ENCODE data around the gene DENND4C. TPM values are rescaled to one million over a fixed set of nuclear protein-coding genes. Genes with fewer than 3 reads are reported as not detected.
"Not testable (repeated sequence)": the region's sequence is repeated elsewhere in the genome, so short reads cannot be mapped to it uniquely, and the experiment has no call there.

DENND4C gene
- total RNA-seq, 4 donors from 2014 or later, result 101 to 143 (median 110) TPM

DNA sequence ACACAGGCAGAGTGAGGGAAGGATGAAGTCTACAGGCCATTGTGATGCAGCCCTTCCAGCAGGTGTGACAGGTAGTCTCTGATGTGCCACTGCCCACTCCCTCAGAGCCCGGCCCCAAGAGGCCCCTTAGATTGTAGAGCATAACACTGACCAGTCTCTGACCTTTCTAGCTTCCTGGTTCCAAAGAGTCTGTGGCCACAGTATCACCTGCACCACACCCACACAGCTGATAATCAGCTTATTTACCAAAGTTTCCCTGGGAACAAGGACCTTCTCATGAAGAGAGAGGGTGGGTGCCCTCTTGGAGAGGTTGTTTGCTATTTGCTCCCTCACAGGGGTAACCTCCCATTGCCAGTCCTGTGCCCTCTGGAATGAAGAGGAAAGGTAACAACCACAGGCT is 167.4 kb downstream of the DENND4C start:
- Histone ChIP-seq H3K4me1 (peaks cover 0 to 6% (median 0%) of the 10 kb centered on the region in 4 donors), H3K4me3 (no peak overlapping the region), H3K27ac (peak overlapping the region in 3 of 4 donors; percentile 13 to 45 (median 43)), H3K9me3 (no peaks in the 10 kb centered on the region), H3K27me3 (no peaks in the 10 kb centered on the region), H3K36me3 (no peaks in the 10 kb centered on the region)
- 0 to 36% methylated on average over 1 of the region's 1 CpG for WGBS, 2 donors (ENCODE audit: low coverage in 1 of 2)
- intact Hi-C loops (cut with DNase I; ENCODE audit: low total_unique reads) (no loop called here), in situ Hi-C loops (cut with MboI; ENCODE audit: low pct_ligation_motif_present in 1 of 4, low pct_unique_long_range_greater_than_20kb in 1 of 4, low sequenced_read_pairs in 3 of 4) (loop anchor here in 1 of 4 donors (25.0 kb wide), 1 partner anchor 211 kb away; no protein-coding TSS in a partner anchor)
- DNase-seq, result no peak
- TF ChIP-seq POLR2A (IDR thresholded peaks at IDR 0.05) (no peak), EP300 (IDR thresholded peaks at IDR 0.05; ENCODE audit: low read depth) (no peak), POLR2AphosphoS5 (IDR thresholded peaks at IDR 0.05) (no peak)
- TF ChIP-seq, protein P1, sequence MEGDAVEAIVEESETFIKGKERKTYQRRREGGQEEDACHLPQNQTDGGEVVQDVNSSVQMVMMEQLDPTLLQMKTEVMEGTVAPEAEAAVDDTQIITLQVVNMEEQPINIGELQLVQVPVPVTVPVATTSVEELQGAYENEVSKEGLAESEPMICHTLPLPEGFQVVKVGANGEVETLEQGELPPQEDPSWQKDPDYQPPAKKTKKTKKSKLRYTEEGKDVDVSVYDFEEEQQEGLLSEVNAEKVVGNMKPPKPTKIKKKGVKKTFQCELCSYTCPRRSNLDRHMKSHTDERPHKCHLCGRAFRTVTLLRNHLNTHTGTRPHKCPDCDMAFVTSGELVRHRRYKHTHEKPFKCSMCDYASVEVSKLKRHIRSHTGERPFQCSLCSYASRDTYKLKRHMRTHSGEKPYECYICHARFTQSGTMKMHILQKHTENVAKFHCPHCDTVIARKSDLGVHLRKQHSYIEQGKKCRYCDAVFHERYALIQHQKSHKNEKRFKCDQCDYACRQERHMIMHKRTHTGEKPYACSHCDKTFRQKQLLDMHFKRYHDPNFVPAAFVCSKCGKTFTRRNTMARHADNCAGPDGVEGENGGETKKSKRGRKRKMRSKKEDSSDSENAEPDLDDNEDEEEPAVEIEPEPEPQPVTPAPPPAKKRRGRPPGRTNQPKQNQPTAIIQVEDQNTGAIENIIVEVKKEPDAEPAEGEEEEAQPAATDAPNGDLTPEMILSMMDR (IDR thresholded peaks at IDR 0.05), result no peak

GRCh38 chr9:19403231-19403630 is 172.7 kb downstream of the DENND4C start:
- intact Hi-C loops (cut with DNase I; ENCODE audit: low total_unique reads); H3K4me1 ChIP-seq; H3K27ac ChIP-seq; in situ Hi-C loops (cut with MboI; ENCODE audit: low pct_ligation_motif_present in 1 of 4, low pct_unique_long_range_greater_than_20kb in 1 of 4, low sequenced_read_pairs in 3 of 4); DNase-seq; H3K9me3 ChIP-seq; H3K27me3 ChIP-seq; H3K4me3 ChIP-seq; H3K36me3 ChIP-seq: not testable (repeated sequence)
- 78 to 84% methylated on average over 3 to 4 of the region's 4 CpGs for WGBS, 2 donors (ENCODE audit: low coverage in 1 of 2)

GRCh38 chr9:19404283-19405075 is 174.0 kb downstream of the DENND4C start:
- no peaks in the 10 kb centered on the region for H3K9me3 ChIP-seq
- intact Hi-C loops (cut with DNase I; ENCODE audit: low total_unique reads), result no loop called here
- no peak for DNase-seq
- no peaks in the 10 kb centered on the region for H3K36me3 ChIP-seq
- H3K27me3 ChIP-seq, result no peaks in the 10 kb centered on the region
- H3K27ac ChIP-seq, result peak overlapping the region in 2 of 4 donors; percentile 23 to 50
- no peak overlapping the region for H3K4me3 ChIP-seq
- in situ Hi-C loops (cut with MboI; ENCODE audit: low pct_ligation_motif_present in 1 of 4, low pct_unique_long_range_greater_than_20kb in 1 of 4, low sequenced_read_pairs in 3 of 4), result no loop called here
- peaks cover 0 to 13% (median 0%) of the 10 kb centered on the region in 4 donors for H3K4me1 ChIP-seq
- TF ChIP-seq, protein P1 (IDR thresholded peaks at IDR 0.05), result no peak
- no peak for TF ChIP-seq POLR2A (IDR thresholded peaks at IDR 0.05)
- 73% methylated on average over 4 of the region's 4 CpGs; no CpG with 5 or more reads in 1 of the 2 donors for WGBS, 2 donors (ENCODE audit: low coverage in 1 of 2)

- H3K9me3 ChIP-seq, result no peaks in the 10 kb centered on the region
- no peak overlapping the region for H3K27ac ChIP-seq
- TF ChIP-seq, protein P1 (IDR thresholded peaks at IDR 0.05), result no peak
- TF ChIP-seq POLR2AphosphoS5 (IDR thresholded peaks at IDR 0.05) (no peak), EP300 (IDR thresholded peaks at IDR 0.05; ENCODE audit: low read depth) (no peak), POLR2A (IDR thresholded peaks at IDR 0.05) (no peak)
- in situ Hi-C loops (cut with MboI; ENCODE audit: low pct_ligation_motif_present in 1 of 4, low pct_unique_long_range_greater_than_20kb in 1 of 4, low sequenced_read_pairs in 3 of 4), result no loop called here
- H3K4me3 ChIP-seq, result no peak overlapping the region
- WGBS, 2 donors (ENCODE audit: low coverage in 1 of 2), result 91 to 100% methylated on average over 1 of the region's 1 CpG
- H3K36me3 ChIP-seq, result no peaks in the 10 kb centered on the region
- peaks cover 0 to 24% (median 6%) of the 10 kb centered on the region in 4 donors for H3K4me1 ChIP-seq
- H3K27me3 ChIP-seq, result no peaks in the 10 kb centered on the region
- intact Hi-C loops (cut with DNase I; ENCODE audit: low total_unique reads), result no loop called here
- no peak for DNase-seq
Measured at GRCh38 chr9:19405771-19406170, 175.3 kb downstream of the DENND4C start.

Measured in transverse colon (tissue), 4 donors.